HUES64 (cell line): ENCODE measurements around the gene POMT2.
A peak's percentile ranks its signal among the peaks of the same experiment; 100 is the strongest.

ENCODE experiments used
- H3K27ac ChIP-seq: 2 replicates; pipeline ENCODE4 v1.7.0; 2013; ENCODE audit warnings: low read depth, low read length, inconsistent platforms
- H3K27me3 ChIP-seq: 2 replicates; pipeline ENCODE4 v1.6.1; 2013; ENCODE audit warnings: mild to moderate bottlenecking, low read length; ENCODE audit not compliant: insufficient read depth
- H3K36me3 ChIP-seq: 2 replicates; pipeline ENCODE4 v1.6.1; 2013; ENCODE audit warnings: mild to moderate bottlenecking, low read length; ENCODE audit not compliant: insufficient read depth
- H3K4me1 ChIP-seq: 2 replicates; pipeline ENCODE4 v1.6.1; 2013; ENCODE audit warnings: mild to moderate bottlenecking, low read length, moderate library complexity; ENCODE audit not compliant: insufficient read depth
- H3K4me3 ChIP-seq: 2 replicates; pipeline ENCODE4 v1.5.1; 2013; ENCODE audit warnings: mild to moderate bottlenecking, low read length, moderate library complexity
- H3K9ac ChIP-seq: 2 replicates; pipeline ENCODE4 v1.6.1; 2013; ENCODE audit warnings: mild to moderate bottlenecking, low read depth, low read length
- H3K9me3 ChIP-seq: 2 replicates; pipeline ENCODE4 v1.6.1; 2013; ENCODE audit warnings: low read depth, low read length; ENCODE audit not compliant: insufficient read depth
- WGBS: fragments of 150-250, 120-280 bp; methylation state at CpG from one replicate; pipeline ENCODE4 v1.1.7; 2013; ENCODE audit warnings: missing lambda C conversion rate; 5-methylcytosine and 5-hydroxymethylcytosine counted together

The POMT2 gene

GRCh38 chr14:77314539-77315457, 5.9 kb downstream of the POMT2 start:
- H3K27ac ChIP-seq = peak overlapping the region; percentile 42; the same call in 1 of the 2 replicates

GRCh38 chr14:77314043-77314442, 6.6 kb downstream of the POMT2 start:
- Histone ChIP-seq H3K4me3 (no peak overlapping the region), H3K4me1 (peaks cover 29% of the 10 kb centered on the region), H3K27ac (peak overlapping the region; percentile 51; the same call in 1 of the 2 replicates), H3K9me3 (no peaks in the 10 kb centered on the region), H3K27me3 (no peaks in the 10 kb centered on the region), H3K9ac (peak overlapping the region; percentile 41), H3K36me3 (peaks cover 3% of the 10 kb centered on the region; the same call in 1 of the 2 replicates)
- WGBS = 13% methylated on average over 2 of the region's 2 CpGs

More at GRCh38 chr14:77314539-77315457, 5.9 kb downstream of the POMT2 start:
- no peak overlapping the region for H3K4me3 ChIP-seq
- H3K4me1 ChIP-seq = peaks cover 36% of the 10 kb centered on the region
- no peaks in the 10 kb centered on the region for H3K27me3 ChIP-seq
- H3K36me3 ChIP-seq = peaks cover 3% of the 10 kb centered on the region; the same call in 1 of the 2 replicates
- H3K9me3 ChIP-seq = no peaks in the 10 kb centered on the region
- WGBS = 79% methylated on average over 9 of the region's 10 CpGs
- peak overlapping the region; percentile 8; the same call in 1 of the 2 replicates for H3K9ac ChIP-seq

GRCh38 chr14:77313371-77313770, 7.3 kb downstream of the POMT2 start:
- Histone ChIP-seq H3K9ac (peak overlapping the region; percentile 41; the same call in 1 of the 2 replicates), H3K4me3 (no peak overlapping the region), H3K27me3 (no peaks in the 10 kb centered on the region), H3K9me3 (no peaks in the 10 kb centered on the region), H3K36me3 (peaks cover 3% of the 10 kb centered on the region; the same call in 1 of the 2 replicates), H3K27ac (0 out of 2 replicates have a peak overlapping the region, but pooled peaks have one; percentile 51), H3K4me1 (peaks cover 28% of the 10 kb centered on the region)
- WGBS = 74% methylated on average over 1 of the region's 1 CpG

- H3K27ac ChIP-seq = no peak overlapping the region
- H3K9me3 ChIP-seq = no peaks in the 10 kb centered on the region
- WGBS = 92% methylated on average over 2 of the region's 2 CpGs
- H3K4me3 ChIP-seq = no peak overlapping the region
- H3K36me3 ChIP-seq = peaks cover 3% of the 10 kb centered on the region; the same call in 1 of the 2 replicates
- H3K4me1 ChIP-seq = peaks cover 41% of the 10 kb centered on the region
- no peaks in the 10 kb centered on the region for H3K27me3 ChIP-seq
- H3K9ac ChIP-seq = no peak overlapping the region
Observed at GRCh38 chr14:77311217-77311616, 9.5 kb downstream of the POMT2 start.

GRCh38 chr14:77310026-77310425, 10.7 kb downstream of the POMT2 start:
- Histone ChIP-seq H3K27ac (no peak overlapping the region), H3K9ac (no peak overlapping the region)

GRCh38 chr14:77309131-77309530, 11.6 kb downstream of the POMT2 start:
- WGBS = 98% methylated on average over 4 of the region's 4 CpGs
- Histone ChIP-seq H3K9me3 (no peaks in the 10 kb centered on the region), H3K36me3 (peaks cover 24% of the 10 kb centered on the region), H3K4me3 (no peak overlapping the region), H3K27ac (no peak overlapping the region), H3K27me3 (no peaks in the 10 kb centered on the region), H3K9ac (no peak overlapping the region), H3K4me1 (peaks cover 36% of the 10 kb centered on the region)

More at GRCh38 chr14:77310026-77310425, 10.7 kb downstream of the POMT2 start:
- no peak overlapping the region for H3K4me3 ChIP-seq
- WGBS = 93% methylated on average over 3 of the region's 4 CpGs
- H3K4me1 ChIP-seq = peaks cover 40% of the 10 kb centered on the region
- peaks cover 15% of the 10 kb centered on the region; the same call in 1 of the 2 replicates for H3K36me3 ChIP-seq
- H3K9me3 ChIP-seq = no peaks in the 10 kb centered on the region
- H3K27me3 ChIP-seq = no peaks in the 10 kb centered on the region

- 69% methylated on average over 3 of the region's 3 CpGs for WGBS
- peak overlapping the region; percentile 38 for H3K27ac ChIP-seq
- H3K9ac ChIP-seq = peak overlapping the region; percentile 58; the same call in 1 of the 2 replicates
Observed at GRCh38 chr14:77306851-77307496, 13.7 kb downstream of the POMT2 start.

GRCh38 chr14:77306416-77306815, 14.3 kb downstream of the POMT2 start:
- Histone ChIP-seq H3K27me3 (no peaks in the 10 kb centered on the region), H3K4me1 (peaks cover 25% of the 10 kb centered on the region), H3K9me3 (no peaks in the 10 kb centered on the region), H3K4me3 (no peak overlapping the region), H3K36me3 (peaks cover 33% of the 10 kb centered on the region), H3K9ac (peak overlapping the region; percentile 58; the same call in 1 of the 2 replicates), H3K27ac (peak overlapping the region; percentile 56)
- 80% methylated on average over 3 of the region's 3 CpGs for WGBS

More at GRCh38 chr14:77306851-77307496, 13.7 kb downstream of the POMT2 start:
- Histone ChIP-seq H3K9me3 (no peaks in the 10 kb centered on the region), H3K36me3 (peaks cover 33% of the 10 kb centered on the region), H3K4me3 (no peak overlapping the region), H3K27me3 (no peaks in the 10 kb centered on the region), H3K4me1 (peaks cover 25% of the 10 kb centered on the region)

GRCh38 chr14:77305696-77306095, 15.0 kb downstream of the POMT2 start:
- H3K9ac ChIP-seq = no peak overlapping the region
- H3K4me1 ChIP-seq = peaks cover 25% of the 10 kb centered on the region
- WGBS = 88% methylated on average over 4 of the region's 4 CpGs
- H3K9me3 ChIP-seq = no peaks in the 10 kb centered on the region
- H3K4me3 ChIP-seq = no peak overlapping the region
- H3K27me3 ChIP-seq = no peaks in the 10 kb centered on the region
- peaks cover 31% of the 10 kb centered on the region for H3K36me3 ChIP-seq
- H3K27ac ChIP-seq = no peak overlapping the region; the same call in 1 of the 2 replicates

GRCh38 chr14:77303417-77304156, 17.1 kb downstream of the POMT2 start:
- no peak overlapping the region for H3K27ac ChIP-seq
- no peak overlapping the region for H3K4me3 ChIP-seq
- 71% methylated on average over 4 of the region's 4 CpGs for WGBS
- no peaks in the 10 kb centered on the region for H3K9me3 ChIP-seq
- H3K4me1 ChIP-seq = peaks cover 25% of the 10 kb centered on the region
- no peak overlapping the region for H3K9ac ChIP-seq
- H3K27me3 ChIP-seq = no peaks in the 10 kb centered on the region
- peaks cover 34% of the 10 kb centered on the region for H3K36me3 ChIP-seq
